OCI-LY7 (cell line): ENCODE data around the gene MTNR1B.

Experiments
- EZH2phosphoT487 ChIP-seq: fragments of 200-600 bp; sonication (generic); IDR thresholded peaks from 2 replicates; pipeline ENCODE4 v1.6.1; 2018; ENCODE audit warnings: low read depth, borderline replicate concordance, mild to moderate bottlenecking, mixed run types, antibody characterized with exemption, low read length, moderate library complexity, mixed read lengths
- TF ChIP-seq, protein P1 (sequence below): fragments of 200-600 bp; sonication (generic); conservative IDR thresholded peaks from 2 replicates; pipeline ENCODE4 v1.5.1; 2014; ENCODE audit warnings: mild to moderate bottlenecking, antibody characterized with exemption, low read length, moderate library complexity, mixed read lengths

DNA sequence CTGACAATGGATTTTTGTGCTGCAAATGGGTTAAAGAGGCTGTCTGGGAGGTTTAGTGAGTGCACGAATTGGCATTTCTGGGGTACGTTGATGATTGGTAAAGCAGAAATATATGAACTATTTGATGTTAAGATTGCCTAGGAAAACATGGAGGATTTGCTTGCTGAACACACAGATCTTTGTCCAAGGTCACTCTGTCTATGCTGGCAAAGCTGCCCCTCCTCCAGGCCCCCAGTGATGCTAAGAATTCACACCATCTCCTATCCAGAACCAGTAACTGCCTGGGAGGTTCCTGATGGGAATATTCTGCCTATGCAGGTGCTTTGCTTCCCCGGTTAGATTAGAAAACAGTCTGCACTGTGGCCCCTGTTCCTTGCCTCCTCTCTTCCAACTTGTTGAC is 5.8 kb downstream of the MTNR1B start:
- TF ChIP-seq, protein P1, sequence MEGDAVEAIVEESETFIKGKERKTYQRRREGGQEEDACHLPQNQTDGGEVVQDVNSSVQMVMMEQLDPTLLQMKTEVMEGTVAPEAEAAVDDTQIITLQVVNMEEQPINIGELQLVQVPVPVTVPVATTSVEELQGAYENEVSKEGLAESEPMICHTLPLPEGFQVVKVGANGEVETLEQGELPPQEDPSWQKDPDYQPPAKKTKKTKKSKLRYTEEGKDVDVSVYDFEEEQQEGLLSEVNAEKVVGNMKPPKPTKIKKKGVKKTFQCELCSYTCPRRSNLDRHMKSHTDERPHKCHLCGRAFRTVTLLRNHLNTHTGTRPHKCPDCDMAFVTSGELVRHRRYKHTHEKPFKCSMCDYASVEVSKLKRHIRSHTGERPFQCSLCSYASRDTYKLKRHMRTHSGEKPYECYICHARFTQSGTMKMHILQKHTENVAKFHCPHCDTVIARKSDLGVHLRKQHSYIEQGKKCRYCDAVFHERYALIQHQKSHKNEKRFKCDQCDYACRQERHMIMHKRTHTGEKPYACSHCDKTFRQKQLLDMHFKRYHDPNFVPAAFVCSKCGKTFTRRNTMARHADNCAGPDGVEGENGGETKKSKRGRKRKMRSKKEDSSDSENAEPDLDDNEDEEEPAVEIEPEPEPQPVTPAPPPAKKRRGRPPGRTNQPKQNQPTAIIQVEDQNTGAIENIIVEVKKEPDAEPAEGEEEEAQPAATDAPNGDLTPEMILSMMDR, result no peak
- no peak for TF ChIP-seq EZH2phosphoT487
